HG03378 (cell line): ENCODE data around the gene SLC41A2.
"Not testable (repeated sequence)": the region's sequence is repeated elsewhere in the genome, so short reads cannot be mapped to it uniquely, and the experiment has no call there.

Experiments used
- ATAC-seq: cut with Tn5 transposase; IDR thresholded peaks from one replicate; pipeline ENCODE4 v1.9.1; 2021; ENCODE audit warnings: mild to moderate bottlenecking, moderate library complexity; ENCODE audit not compliant: unreplicated experiment

The SLC41A2 gene

GRCh38 chr12:104964856-104965205 lies 6.7 kb upstream of the SLC41A2 start:
- ATAC-seq: no peak

GRCh38 chr12:104964167-104964855 lies 6.2 kb upstream of the SLC41A2 start:
- ATAC-seq: no peak

- ATAC-seq: no peak
Observed at GRCh38 chr12:104963757-104964156, 5.7 kb upstream of the SLC41A2 start.

- ATAC-seq: no peak
Observed at GRCh38 chr12:104960464-104960863, 2.4 kb upstream of the SLC41A2 start.

- ATAC-seq: no peak
Observed at GRCh38 chr12:104959335-104959841, 1.3 kb upstream of the SLC41A2 start.

GRCh38 chr12:104958805-104959334 lies 780 bp upstream of the SLC41A2 start:
- no peak for ATAC-seq

GRCh38 chr12:104957719-104958000 lies 430 bp downstream of the SLC41A2 start:
- ATAC-seq: peak; percentile 10

- ATAC-seq: no peak
Observed at GRCh38 chr12:104956870-104957718, 996 bp downstream of the SLC41A2 start.

GRCh38 chr12:104955703-104956102 lies 2.4 kb downstream of the SLC41A2 start:
- ATAC-seq: no peak

- no peak for ATAC-seq
Observed at GRCh38 chr12:104953323-104953722, 4.8 kb downstream of the SLC41A2 start.

GRCh38 chr12:104952816-104953215 lies 5.3 kb downstream of the SLC41A2 start:
- no peak for ATAC-seq

GRCh38 chr12:104951759-104952509 lies 6.2 kb downstream of the SLC41A2 start:
- no peak for ATAC-seq

GRCh38 chr12:104948716-104949115 lies 9.4 kb downstream of the SLC41A2 start:
- ATAC-seq: not testable (repeated sequence)

GRCh38 chr12:104944252-104944651 lies 13.8 kb downstream of the SLC41A2 start:
- no peak for ATAC-seq

- ATAC-seq: not testable (repeated sequence)
Observed at GRCh38 chr12:104943401-104943800, 14.7 kb downstream of the SLC41A2 start.

GRCh38 chr12:104942075-104942474 lies 16.0 kb downstream of the SLC41A2 start:
- ATAC-seq: no peak

- no peak for ATAC-seq
Observed at GRCh38 chr12:104941454-104941853, 16.6 kb downstream of the SLC41A2 start.

GRCh38 chr12:104939089-104939488 lies 19.0 kb downstream of the SLC41A2 start:
- ATAC-seq: no peak

- no peak for ATAC-seq
Observed at GRCh38 chr12:104938371-104938770, 19.7 kb downstream of the SLC41A2 start.

GRCh38 chr12:104935886-104936285 lies 22.2 kb downstream of the SLC41A2 start:
- no peak for ATAC-seq

- no peak for ATAC-seq
Observed at GRCh38 chr12:104933778-104934177, 24.3 kb downstream of the SLC41A2 start.
